GM19025 (cell line): ENCODE measurements around the gene MYBPC2.

Experiments used
- ATAC-seq: cut with Tn5 transposase; IDR thresholded peaks from one replicate; pipeline ENCODE4 v1.9.1; 2021; ENCODE audit warnings: mild to moderate bottlenecking, low read depth, moderate library complexity; ENCODE audit not compliant: unreplicated experiment

Gene MYBPC2

DNA sequence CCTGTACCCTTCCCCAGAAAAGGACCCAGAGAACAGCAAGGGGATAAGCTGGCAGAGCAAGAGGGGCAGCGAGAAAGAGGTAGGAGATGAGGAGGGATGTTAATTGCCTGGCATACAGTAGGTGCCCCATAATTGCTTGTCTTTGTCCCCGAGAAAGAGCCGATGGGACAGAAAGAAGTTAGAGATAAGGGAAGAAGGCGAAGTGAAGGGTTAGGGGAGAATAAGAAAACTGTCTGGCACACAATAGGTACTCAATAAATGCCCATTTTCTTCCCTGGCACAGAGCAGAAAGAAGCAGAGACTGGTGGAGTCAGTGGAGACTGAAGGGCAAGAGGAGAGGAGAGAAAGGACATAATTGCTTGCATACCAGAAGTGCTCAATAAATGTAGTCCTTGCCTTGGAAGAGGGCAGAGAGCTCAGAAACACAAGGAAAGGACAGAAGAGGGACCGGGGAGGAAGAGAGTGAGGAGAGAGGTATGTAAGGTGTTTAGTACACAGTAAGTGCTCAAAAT lies 62.4 kb downstream of the MYBPC2 start:
- no peak for ATAC-seq

DNA sequence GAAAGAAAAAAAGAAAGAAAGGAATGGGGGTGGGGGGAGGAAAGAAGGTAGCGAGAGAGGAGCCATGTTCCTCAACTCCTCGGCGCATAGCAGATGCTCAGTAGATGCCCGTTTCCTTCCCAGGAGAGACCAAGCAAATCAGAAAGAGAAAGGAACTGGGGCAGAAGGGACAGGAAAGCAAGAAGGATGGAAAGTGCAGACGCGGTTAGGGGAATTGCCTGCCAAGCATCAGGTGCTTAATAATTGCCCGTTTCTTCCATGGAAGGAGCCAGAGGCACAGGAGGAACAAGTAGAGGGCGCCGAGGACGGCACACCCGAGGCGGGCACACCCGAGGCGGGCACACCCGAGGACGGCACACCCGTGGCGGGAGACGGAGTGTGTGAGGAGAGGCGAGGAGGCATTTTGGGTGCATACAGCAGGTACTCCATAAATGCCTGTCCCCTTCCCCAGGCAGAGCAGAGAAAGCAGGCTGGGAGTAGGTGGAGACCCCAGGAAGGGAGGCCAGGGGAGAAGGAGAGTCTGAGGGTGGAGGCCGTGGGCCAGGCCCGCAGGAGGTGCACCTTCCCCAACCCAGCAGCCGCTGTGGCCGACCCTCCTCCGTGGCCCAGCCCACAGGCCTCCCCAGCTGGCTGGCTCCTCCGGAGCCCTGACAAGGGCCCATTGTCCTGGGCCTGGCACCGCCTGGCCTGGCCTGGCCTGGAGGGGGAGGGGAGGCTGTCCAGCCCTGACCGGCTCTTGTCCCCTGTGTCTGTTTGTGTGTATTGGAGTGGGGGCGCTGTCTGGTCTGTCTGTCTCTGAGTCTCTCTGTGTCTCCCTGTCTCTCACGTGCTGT lies 63.7 kb downstream of the MYBPC2 start:
- ATAC-seq = no peak

GRCh38 chr19:50497022-50497405 lies 64.3 kb downstream of the MYBPC2 start:
- ATAC-seq = no peak

DNA sequence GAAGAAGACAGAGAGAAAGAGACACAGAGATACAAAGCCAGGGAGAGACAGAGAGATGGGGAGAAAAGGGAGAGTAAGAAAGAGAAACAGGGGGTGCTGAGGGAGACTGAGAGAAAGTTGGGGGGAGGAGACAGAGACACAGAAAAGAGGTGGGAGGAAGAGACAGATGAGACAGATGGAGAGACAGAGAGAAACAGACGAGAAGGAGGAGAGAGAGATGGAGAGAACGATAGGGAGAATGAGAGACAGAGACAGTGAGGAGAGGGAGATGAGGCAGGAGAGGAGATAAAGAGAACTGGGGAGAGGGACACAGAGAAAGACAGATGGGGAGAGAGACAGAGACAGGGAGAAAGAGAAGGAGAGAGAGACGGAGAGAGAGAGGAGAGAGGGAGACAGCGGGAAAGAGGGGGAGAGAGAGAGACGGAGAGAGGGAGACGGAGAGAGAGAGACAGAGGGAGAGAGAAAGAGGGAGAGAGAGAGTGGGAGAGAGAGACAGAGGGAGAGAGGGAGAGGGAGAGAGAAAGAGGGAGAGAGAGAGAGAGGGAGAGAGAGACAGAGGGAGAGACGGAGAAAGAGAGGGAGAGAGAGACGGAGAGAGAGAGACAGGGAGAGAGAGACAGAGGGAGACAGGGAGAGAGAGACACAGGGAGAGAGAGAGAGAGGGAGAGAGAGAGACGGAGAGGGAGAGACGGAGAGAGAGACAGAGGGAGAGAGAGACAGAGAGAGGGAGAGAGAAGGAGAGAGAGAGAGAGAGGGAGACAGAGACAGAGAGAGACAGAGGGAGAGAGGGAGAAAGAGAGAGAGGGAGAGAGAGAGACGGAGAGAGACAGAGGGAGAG lies 65.7 kb downstream of the MYBPC2 start:
- ATAC-seq = no peak

- no peak for ATAC-seq
Observed at GRCh38 chr19:50500060-50500752, 67.5 kb downstream of the MYBPC2 start.

DNA sequence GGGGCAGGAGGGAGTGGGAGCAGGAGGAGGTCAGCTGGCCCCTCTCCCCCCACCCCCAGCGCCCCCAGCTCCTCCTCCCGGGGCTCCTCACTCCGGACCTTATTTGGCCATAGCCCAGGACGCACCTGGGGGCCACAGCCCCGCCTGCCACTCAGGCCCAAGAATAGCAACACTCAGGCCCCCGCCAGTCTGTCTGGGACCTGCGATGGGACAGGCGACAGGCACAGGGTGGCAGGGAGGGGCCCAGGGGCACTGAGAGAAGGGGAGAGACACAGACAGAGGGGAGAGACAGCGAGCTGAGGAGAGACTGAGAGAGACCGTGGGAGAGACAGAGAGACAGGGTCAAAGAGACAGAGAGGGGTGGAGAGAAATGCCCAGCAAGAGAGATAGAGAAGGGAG lies 68.1 kb downstream of the MYBPC2 start:
- ATAC-seq = no peak

- ATAC-seq = no peak
Observed at GRCh38 chr19:50501186-50501567, 68.5 kb downstream of the MYBPC2 start.

DNA sequence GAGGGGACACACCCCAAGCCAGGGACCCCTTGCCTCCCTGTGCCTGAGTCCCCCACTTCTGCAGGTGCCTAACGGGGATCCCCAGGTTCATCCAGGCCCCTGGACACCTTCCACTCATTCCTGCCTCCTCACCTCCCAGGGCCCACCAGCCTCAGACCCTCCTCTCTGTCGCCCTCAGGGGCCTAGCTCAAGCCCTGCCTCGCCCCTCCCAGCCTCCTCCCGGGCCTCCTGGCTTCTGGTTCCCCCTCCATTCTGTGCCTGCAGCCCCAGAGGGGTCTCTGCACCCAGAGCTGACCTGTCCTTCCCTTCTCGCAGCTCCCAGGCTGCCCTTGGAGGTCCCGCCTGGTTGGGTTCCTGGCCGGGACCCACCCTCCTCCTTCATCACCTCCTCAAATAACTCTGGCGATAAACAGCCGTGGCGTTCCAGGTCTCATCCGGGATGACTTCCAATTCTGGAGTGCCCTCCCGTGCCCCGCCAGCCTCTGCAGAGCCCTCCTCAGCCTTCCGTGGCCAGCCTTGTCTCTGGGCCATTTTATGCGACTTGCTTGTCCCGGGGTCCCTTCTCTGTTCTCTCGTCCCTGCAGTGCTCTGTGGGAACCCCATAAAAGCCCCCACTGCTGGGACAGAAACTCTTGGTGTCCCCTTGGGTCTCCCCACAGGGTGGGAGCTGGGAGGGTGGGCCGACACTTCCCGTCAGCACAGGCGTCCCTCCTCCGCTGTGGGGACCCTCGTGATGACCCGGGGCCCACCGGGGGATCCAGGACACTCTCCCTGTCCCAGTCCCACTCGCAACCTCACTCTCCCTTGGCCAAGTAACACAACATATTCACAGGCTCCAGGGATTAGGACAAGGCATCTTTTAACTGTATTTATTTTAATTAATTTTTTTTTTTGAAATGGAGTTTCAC lies 69.1 kb downstream of the MYBPC2 start:
- no peak for ATAC-seq

DNA sequence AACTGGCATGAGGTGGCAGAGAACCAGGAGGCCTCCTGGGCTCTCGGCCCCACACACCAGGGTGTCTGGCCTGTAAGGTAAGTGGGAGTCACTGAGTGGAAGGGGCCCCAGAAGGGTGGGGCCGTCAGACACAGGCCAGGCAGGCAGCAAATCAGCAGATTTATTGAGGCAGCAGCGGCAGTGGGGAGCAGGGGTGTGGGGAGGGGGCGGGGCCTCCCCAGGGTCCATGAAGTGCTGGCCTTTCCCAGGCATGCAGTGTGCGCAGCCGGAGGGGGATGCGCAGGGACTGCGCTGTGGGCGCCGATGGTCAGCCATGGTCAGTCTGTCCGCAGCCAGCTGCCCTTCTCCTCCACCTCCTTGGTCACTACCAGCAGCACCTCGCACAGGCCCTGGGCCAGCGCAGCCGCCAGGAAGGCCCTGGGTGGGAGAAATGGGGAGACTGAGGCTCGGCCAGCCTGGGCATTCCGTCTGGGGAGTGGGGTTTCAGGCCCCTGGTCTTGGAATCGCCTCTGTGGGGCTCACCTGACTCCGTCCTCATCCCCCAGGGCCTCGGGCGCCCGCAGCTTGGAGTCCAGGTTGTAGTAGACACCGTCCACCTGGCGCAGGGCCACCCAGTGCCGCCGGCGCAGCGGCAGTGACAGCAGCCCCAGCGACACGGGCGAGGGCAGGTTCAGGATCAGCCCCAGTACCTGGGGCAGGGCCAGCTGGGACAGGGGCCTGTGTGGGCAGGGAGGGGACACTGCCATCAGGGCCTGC lies 73.3 kb downstream of the MYBPC2 start:
- ATAC-seq = no peak

GRCh38 chr19:50506700-50507099 lies 74.0 kb downstream of the MYBPC2 start:
- ATAC-seq = no peak

DNA sequence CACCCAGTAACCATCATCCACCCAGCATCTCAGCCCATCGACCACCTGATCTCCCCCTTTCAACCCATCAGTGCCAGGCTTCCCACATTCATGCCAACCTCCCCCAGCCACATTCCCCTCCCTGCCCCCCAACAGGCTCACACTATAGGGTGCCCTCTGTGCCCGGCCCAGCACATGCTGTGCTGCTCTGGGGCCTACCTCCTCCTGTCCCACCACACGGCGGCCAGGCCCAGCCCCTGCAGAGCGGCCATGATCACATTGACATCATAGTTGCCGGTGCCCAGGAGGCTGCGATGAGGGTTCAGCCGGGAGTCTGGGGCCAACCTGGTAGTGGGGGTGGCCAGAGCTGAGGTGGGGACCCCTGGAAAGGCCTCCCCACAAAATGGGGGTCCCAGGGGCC lies 74.7 kb downstream of the MYBPC2 start:
- no peak for ATAC-seq

- ATAC-seq = no peak
Observed at GRCh38 chr19:50508843-50509190, 76.1 kb downstream of the MYBPC2 start.

DNA sequence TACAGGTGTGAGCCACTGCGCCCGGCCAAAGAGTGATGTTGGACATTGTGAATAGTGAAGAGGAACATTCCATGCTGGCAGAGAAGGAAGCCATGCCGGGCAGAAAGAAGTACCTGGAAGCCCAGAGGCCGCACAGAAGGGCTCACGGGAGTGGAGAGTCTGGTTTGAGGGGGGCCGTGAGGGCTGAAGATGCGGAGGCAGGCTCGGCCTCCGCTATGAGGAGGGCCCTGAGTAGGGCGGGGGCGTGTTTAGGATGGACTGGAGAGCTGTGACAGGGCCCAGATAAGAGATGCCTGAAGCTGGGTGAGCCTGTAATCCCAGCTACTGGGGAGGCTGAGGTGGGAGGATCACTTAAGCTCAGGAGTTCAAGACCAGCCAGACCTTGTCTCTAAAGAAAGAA lies 76.7 kb downstream of the MYBPC2 start:
- no peak for ATAC-seq

DNA sequence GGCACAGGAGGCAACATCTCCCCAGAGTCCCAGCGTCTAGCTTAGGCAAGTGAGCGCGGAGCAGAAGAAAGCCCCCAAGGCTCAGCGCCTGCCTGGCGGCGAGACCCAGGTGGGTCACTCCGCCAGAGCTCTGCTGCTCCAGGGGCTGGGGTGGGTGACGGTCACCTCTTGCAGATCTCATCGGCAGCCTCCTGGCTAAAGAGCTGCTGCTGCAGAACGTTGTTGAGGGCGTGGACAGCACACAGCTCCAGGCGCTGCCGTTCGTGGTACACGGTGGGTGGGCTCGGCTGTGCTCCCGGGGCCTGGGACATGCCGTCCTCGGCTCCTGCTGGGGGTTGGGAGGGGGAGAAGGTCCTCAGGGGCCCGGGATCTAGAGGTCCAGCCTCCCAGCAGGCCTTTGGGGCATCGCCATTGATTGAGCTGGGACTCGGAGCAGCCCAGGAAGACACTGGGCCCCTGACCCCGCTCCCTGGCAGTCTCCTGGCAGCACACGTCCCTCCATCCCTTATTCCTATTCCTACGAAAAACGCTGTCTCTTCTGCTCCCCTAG lies 77.5 kb downstream of the MYBPC2 start:
- ATAC-seq = no peak

GRCh38 chr19:50510700-50511068 lies 78.0 kb downstream of the MYBPC2 start:
- no peak for ATAC-seq

DNA sequence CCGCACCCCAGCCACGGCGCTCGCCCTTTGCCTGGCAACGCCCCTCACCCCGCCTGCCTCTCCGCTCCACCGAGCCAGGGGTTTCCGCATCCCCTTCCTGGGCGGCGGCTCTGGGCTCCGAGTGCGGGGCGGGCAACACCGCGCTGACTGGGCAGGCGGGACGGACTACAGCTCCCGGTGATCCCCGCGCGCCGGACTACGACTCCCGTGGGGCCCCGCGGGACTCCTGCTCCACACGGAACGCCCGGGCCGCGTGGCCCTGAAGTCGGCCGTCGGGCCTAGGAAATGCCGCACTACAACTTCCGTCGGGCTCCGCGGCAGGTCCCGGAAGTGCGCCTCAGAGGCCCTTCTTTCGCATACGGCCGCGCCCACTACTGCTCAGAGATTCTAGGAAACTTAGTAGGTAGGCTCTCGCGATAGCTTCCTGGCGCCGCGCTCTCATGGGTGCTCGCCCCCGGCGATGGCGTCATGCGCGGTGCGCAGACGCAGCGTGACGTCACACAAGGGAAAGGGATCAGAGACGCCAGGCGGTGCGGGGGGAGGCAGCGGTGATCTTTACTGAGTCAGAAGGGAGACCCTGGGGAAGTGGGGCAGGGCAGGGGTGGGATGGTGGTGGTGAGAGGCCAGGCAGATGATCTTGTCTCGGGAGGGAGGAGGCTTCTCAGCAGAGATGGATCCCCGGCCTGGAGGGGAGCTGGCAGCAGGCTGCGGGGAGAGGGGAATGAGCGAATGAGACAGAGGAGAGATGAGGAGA lies 78.6 kb downstream of the MYBPC2 start, which contains the start of gene JOSD2:
JOSD2 (minus strand) TSS at position 123 of the 754 bp plus-strand sequence. CDS start 760 bp downstream, outside the sequence.
- ATAC-seq = peak; percentile 93

- ATAC-seq = no peak
Observed at GRCh38 chr19:50512112-50512998, 79.7 kb downstream of the MYBPC2 start.
